ENCODE measurements around the gene CFAP73. TPM values are rescaled to one million over a fixed set of nuclear protein-coding genes. Genes with fewer than 3 reads are reported as not detected.
"Not testable (repeated sequence)": the region's sequence is repeated elsewhere in the genome, so short reads cannot be mapped to it uniquely, and the experiment has no call there.

CFAP73 gene
- total RNA-seq, 3 donors from 2014 or later, result 0.29 to 0.46 (median 0.38) TPM

- Mint-ChIP-seq H3K4me3 (no peak overlapping the region), H3K36me3 (ENCODE audit: insufficient read depth) (no peaks in the 10 kb centered on the region), H3K4me1 (ENCODE audit: low read depth) (peaks cover 19% of the 10 kb centered on the region), H3K9me3 (no peaks in the 10 kb centered on the region), H3K27me3 (ENCODE audit: low read depth) (peaks cover 3% of the 10 kb centered on the region)
- DNase-seq, result no peak
- ATAC-seq, result no peak
These were observed 18.0 kb upstream of the CFAP73 start for GRCh38 chr12:113131556-113131955.

- ATAC-seq (no peak), DNase-seq (no peak)
- H3K9me3 Mint-ChIP-seq, result no peaks in the 10 kb centered on the region
- H3K36me3 Mint-ChIP-seq (ENCODE audit: insufficient read depth), result no peaks in the 10 kb centered on the region
- H3K27me3 Mint-ChIP-seq (ENCODE audit: low read depth), result peaks cover 8% of the 10 kb centered on the region
- peaks cover 22% of the 10 kb centered on the region for H3K4me1 Mint-ChIP-seq (ENCODE audit: low read depth)
- H3K4me3 Mint-ChIP-seq, result no peak overlapping the region
These were observed 16.5 kb upstream of the CFAP73 start for GRCh38 chr12:113133036-113133435.

GRCh38 chr12:113133666-113134065, 15.9 kb upstream of the CFAP73 start:
- no peak for ATAC-seq
- H3K4me1 Mint-ChIP-seq (ENCODE audit: low read depth), result peaks cover 22% of the 10 kb centered on the region
- peaks cover 8% of the 10 kb centered on the region for H3K27me3 Mint-ChIP-seq (ENCODE audit: low read depth)
- H3K9me3 Mint-ChIP-seq, result no peaks in the 10 kb centered on the region
- no peaks in the 10 kb centered on the region for H3K36me3 Mint-ChIP-seq (ENCODE audit: insufficient read depth)
- no peak for DNase-seq
- no peak overlapping the region for H3K4me3 Mint-ChIP-seq

- DNase-seq (no peak), ATAC-seq (no peak)
- Mint-ChIP-seq H3K4me3 (no peak overlapping the region), H3K27me3 (ENCODE audit: low read depth) (peaks cover 8% of the 10 kb centered on the region), H3K9me3 (no peaks in the 10 kb centered on the region), H3K4me1 (ENCODE audit: low read depth) (peaks cover 22% of the 10 kb centered on the region), H3K36me3 (ENCODE audit: insufficient read depth) (no peaks in the 10 kb centered on the region)
These were observed 15.5 kb upstream of the CFAP73 start for GRCh38 chr12:113134071-113134470.

- DNase-seq, result no peak
- Mint-ChIP-seq H3K27me3 (ENCODE audit: low read depth) (peaks cover 8% of the 10 kb centered on the region), H3K4me1 (ENCODE audit: low read depth) (peaks cover 17% of the 10 kb centered on the region), H3K36me3 (ENCODE audit: insufficient read depth) (no peaks in the 10 kb centered on the region), H3K9me3 (no peaks in the 10 kb centered on the region), H3K4me3 (peak overlapping the region; percentile 45)
- no peak for ATAC-seq
These were observed 15.0 kb upstream of the CFAP73 start for GRCh38 chr12:113134521-113134951.

- ATAC-seq (peak; percentile 89 to 95), DNase-seq (peak; percentile 73)
- Mint-ChIP-seq H3K4me3 (peak within 1 kb of the TSS; percentile 78), H3K9me3 (no peaks in the 10 kb centered on the region), H3K36me3 (ENCODE audit: insufficient read depth) (no peaks in the 10 kb centered on the region), H3K4me1 (ENCODE audit: low read depth) (peaks cover 15% of the 10 kb centered on the region), H3K27me3 (ENCODE audit: low read depth) (peaks cover 8% of the 10 kb centered on the region)
These were observed 14.1 kb upstream of the CFAP73 start, which contains the start of gene RASAL1 for GRCh38 chr12:113135178-113136127. TSS of gene RASAL1 (minus strand) at chr12:113135761. CDS start at chr12:113135462, 299 bp downstream.

GRCh38 chr12:113136128-113136989, 13.2 kb upstream of the CFAP73 start:
- Mint-ChIP-seq H3K4me3 (peak overlapping the region; percentile 78), H3K36me3 (ENCODE audit: insufficient read depth) (no peaks in the 10 kb centered on the region), H3K9me3 (no peaks in the 10 kb centered on the region), H3K4me1 (ENCODE audit: low read depth) (peaks cover 15% of the 10 kb centered on the region), H3K27me3 (ENCODE audit: low read depth) (peaks cover 8% of the 10 kb centered on the region)
- peak; percentile 47 to 59 for ATAC-seq
- peak; percentile 58 for DNase-seq

GRCh38 chr12:113136990-113137511, 12.5 kb upstream of the CFAP73 start:
- Mint-ChIP-seq H3K4me1 (ENCODE audit: low read depth) (peaks cover 16% of the 10 kb centered on the region), H3K36me3 (ENCODE audit: insufficient read depth) (no peaks in the 10 kb centered on the region), H3K4me3 (peak overlapping the region; percentile 24), H3K27me3 (ENCODE audit: low read depth) (peaks cover 8% of the 10 kb centered on the region), H3K9me3 (no peaks in the 10 kb centered on the region)
- no peak for ATAC-seq
- DNase-seq, result no peak

- H3K36me3 Mint-ChIP-seq (ENCODE audit: insufficient read depth), result no peaks in the 10 kb centered on the region
- DNase-seq (no peak), ATAC-seq (no peak)
- H3K4me3 Mint-ChIP-seq, result no peak overlapping the region
- no peaks in the 10 kb centered on the region for H3K9me3 Mint-ChIP-seq
- peaks cover 8% of the 10 kb centered on the region for H3K27me3 Mint-ChIP-seq (ENCODE audit: low read depth)
- H3K4me1 Mint-ChIP-seq (ENCODE audit: low read depth), result peaks cover 18% of the 10 kb centered on the region
These were observed 11.4 kb upstream of the CFAP73 start for GRCh38 chr12:113137861-113138783.

- Mint-ChIP-seq H3K4me1 (ENCODE audit: low read depth) (peaks cover 18% of the 10 kb centered on the region), H3K4me3 (no peak overlapping the region), H3K36me3 (ENCODE audit: insufficient read depth) (no peaks in the 10 kb centered on the region), H3K27me3 (ENCODE audit: low read depth) (peaks cover 8% of the 10 kb centered on the region), H3K9me3 (no peaks in the 10 kb centered on the region)
- ATAC-seq (no peak), DNase-seq (no peak)
These were observed 10.7 kb upstream of the CFAP73 start for GRCh38 chr12:113138826-113139225.

- Mint-ChIP-seq H3K9me3 (no peaks in the 10 kb centered on the region), H3K36me3 (ENCODE audit: insufficient read depth) (no peaks in the 10 kb centered on the region), H3K4me3 (no peak overlapping the region), H3K4me1 (ENCODE audit: low read depth) (peaks cover 14% of the 10 kb centered on the region), H3K27me3 (ENCODE audit: low read depth) (peaks cover 5% of the 10 kb centered on the region)
- no peak for DNase-seq
- no peak for ATAC-seq
These were observed 8.8 kb upstream of the CFAP73 start for GRCh38 chr12:113140706-113141105.

GRCh38 chr12:113141716-113142115, 7.8 kb upstream of the CFAP73 start:
- DNase-seq; H3K27me3 Mint-ChIP-seq (ENCODE audit: low read depth); ATAC-seq; H3K36me3 Mint-ChIP-seq (ENCODE audit: insufficient read depth); H3K9me3 Mint-ChIP-seq; H3K4me3 Mint-ChIP-seq; H3K4me1 Mint-ChIP-seq (ENCODE audit: low read depth): not testable (repeated sequence)

GRCh38 chr12:113142173-113142885, 7.2 kb upstream of the CFAP73 start:
- H3K27me3 Mint-ChIP-seq (ENCODE audit: low read depth), result no peaks in the 10 kb centered on the region
- H3K4me3 Mint-ChIP-seq, result no peak overlapping the region
- H3K36me3 Mint-ChIP-seq (ENCODE audit: insufficient read depth), result no peaks in the 10 kb centered on the region
- peak; percentile 83 to 85 for ATAC-seq
- DNase-seq, result no peak
- H3K9me3 Mint-ChIP-seq, result peaks cover 3% of the 10 kb centered on the region
- peaks cover 3% of the 10 kb centered on the region for H3K4me1 Mint-ChIP-seq (ENCODE audit: low read depth)

Data from activated T-cell treated with anti-CD3 and anti-CD28 coated beads, Interleukin-2, amount 50 U/mL, for 4 hours (primary cell).